Cortex of kidney (tissue), 1 donor: ENCODE measurements around the gene CLEC3B.
"Not testable (repeated sequence)": the region's sequence is repeated elsewhere in the genome, so short reads cannot be mapped to it uniquely, and the experiment has no call there.

Source experiments
- DNase-seq: peaks from one replicate; lab custom pipeline; 2025; lab: John Stamatoyannopoulos, UW

Gene CLEC3B, protein sequence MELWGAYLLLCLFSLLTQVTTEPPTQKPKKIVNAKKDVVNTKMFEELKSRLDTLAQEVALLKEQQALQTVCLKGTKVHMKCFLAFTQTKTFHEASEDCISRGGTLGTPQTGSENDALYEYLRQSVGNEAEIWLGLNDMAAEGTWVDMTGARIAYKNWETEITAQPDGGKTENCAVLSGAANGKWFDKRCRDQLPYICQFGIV

DNA sequence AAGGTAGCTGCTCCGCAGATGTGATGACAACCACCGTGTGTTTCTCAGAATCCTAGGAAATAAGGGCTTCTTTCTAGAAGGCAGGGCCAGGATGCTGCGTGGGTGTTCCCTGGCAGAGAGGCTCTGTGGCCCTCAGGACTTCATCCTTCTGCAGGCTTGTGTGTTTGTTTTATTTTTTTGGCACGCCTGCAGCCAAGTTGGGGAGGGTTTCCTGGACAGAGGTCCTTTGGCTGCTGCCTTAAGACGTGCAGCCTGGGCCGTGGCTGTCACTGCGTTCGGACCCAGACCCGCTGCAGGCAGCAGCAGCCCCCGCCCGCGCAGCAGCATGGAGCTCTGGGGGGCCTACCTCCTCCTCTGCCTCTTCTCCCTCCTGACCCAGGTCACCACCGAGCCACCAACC is at the start of gene CLEC3B:
Gene CLEC3B, plus strand, starts transcription at position 266 of the 400 bp plus-strand sequence. Its CDS starts 60 bp downstream, at position 326.
- no peak for DNase-seq

DNA sequence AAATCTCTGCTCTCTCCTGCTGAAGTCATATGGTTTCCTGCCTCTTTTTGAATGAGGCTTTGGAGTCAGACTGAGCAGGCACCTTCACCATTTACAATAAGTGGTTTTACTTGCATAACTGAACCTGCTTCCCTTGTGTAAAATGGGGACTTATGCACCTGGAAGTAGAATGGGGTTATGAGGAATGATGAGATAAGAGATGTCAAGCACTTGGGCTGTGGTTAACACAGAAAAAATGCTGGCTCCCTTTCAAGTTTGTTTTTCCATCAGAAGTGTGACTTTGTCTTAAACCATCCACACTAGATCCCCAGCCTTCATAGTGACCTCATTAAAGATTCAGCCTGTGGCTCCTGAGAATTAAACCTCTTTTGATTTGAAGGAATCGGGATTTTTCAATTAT is 44.9 kb upstream of the CLEC3B start:
- DNase-seq = no peak

DNA sequence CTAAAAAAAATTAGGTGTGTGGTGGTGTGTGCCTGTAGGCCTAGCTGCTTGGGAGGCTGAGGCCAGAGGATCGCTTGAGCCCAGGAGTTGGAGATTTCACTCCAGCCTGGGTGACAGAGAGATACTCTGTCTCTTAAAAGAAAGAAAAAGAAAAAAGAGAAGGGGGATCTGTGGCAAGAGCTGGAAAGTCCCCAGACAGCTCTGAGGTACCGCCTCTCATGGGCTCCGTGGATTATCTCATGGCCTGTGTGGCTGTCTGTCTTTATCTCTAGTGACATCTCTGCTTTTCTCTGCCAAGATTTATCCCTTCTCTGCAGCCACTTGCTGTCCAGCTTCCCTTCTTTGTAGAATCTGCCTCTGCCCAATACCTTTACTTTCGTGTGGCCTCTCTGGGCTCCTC is 44.4 kb upstream of the CLEC3B start:
- no peak for DNase-seq

DNA sequence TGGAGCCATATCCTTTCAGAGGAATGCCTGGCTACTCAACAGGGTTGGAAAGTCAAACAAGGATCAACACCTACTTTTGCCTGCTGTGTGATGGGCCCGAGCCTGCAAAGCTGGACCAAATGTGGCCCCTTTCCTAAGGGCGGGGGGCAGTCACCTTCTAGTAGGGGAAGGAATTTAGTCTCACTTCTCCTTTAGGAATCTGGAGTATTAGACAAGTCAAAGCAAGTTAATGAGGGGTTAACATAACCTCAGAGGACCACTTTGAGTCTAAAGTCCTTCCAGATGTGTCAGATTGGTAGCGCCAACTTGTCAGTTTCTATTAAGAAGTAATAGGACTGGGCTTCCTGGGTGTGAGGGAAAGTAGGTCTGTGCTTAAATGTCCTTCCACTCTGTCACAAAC is 43.3 kb upstream of the CLEC3B start:
- no peak for DNase-seq

DNA sequence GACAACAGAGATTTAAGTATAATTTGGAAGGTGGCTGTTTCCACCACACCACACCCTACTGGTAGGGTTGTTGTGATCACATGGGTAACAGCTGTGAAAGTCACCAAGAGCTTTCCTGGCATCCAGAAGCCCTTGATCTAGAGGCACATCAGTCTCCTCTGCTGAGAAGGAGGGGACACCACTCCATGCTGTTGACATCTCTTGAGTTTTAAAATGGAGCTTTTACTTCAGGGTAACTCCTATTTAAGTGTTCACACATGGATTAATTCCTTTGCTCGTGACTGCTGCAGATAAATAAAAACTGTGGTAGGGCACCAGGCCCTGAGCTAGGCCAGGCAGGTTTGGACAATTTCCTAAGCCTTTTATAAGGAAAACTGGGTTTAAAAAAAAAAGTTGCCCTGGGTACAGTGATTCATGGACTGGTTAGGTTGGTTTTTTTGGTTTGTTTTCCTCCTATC is 42.6 kb upstream of the CLEC3B start:
- no peak for DNase-seq

DNA sequence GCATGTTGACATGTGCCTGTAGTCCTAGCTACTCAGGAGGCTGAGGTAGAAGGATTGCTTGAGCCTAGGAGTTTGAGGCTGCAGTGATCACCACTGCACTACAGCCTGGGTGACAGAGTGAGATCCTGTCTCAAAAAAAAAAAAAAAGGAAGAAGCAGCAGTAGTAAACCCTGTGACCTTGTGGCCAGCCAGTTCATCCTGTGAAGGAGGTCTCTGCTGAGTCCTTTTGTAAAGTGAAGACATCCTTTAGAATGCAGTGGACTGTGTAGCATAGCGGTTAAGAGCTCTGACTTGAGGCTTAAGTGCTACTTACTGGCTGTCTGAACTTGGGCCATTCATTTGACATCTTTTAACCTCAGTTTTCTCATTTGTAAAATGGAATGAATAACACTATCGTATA is 41.8 kb upstream of the CLEC3B start:
- no peak for DNase-seq

DNA sequence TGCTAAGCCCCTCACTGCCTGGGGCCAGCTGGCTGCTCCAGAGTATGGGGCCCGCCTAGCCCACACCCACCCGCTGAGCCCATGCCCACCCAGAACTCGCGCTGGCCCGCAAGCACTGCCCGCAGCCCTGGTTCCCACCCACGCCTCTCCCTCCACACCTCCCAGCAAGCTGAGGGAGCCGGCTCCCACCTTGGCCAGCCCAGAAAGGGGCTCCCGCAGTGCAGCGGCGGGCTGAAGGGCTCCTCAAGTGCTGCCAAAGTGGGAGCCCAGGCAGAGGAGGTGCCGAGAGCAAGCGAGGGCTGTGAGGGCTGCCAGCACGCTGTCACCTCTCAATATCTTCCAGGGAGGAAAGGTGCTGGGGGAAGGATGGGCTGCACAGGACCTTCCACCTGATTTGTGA is 39.8 kb upstream of the CLEC3B start:
- DNase-seq = not testable (repeated sequence)

DNA sequence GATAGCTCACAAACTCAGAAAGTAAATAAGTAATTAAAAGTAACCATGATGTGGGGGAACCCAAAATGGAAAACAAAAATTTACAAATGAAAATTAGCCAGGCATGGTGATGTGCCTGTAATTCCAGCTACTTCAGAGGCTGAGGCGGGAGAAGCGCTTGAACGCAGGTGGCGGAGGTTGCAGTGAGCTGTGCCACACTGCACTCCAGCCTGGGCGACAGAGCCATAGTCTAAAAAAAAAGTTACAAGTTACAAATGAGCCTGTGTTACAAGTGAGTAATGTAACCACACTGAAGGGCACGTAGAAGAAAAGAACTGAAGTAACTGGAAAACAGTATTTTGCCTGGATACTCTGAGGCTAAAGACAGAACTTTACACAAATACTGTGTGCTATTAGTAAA is 38.8 kb upstream of the CLEC3B start:
- no peak for DNase-seq

DNA sequence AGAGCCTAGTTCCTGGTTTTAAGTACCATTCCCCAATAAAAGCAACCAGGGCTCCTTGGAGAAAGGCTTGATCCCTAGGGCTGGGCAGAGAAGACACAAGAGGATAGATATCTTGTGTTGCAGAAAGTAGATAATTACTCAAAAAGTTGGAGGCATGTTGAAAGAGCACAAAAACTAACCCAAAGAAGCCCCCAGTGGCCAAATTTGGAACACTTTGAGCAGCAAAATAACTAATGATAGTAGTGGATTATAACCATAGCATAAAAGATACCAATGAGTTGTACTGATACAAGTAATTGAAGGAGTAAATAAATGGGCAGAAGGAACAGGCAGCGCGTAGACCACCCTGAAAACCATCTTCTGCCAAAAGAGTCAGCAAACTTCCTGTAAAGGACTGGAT is 38.0 kb upstream of the CLEC3B start:
- DNase-seq = no peak

DNA sequence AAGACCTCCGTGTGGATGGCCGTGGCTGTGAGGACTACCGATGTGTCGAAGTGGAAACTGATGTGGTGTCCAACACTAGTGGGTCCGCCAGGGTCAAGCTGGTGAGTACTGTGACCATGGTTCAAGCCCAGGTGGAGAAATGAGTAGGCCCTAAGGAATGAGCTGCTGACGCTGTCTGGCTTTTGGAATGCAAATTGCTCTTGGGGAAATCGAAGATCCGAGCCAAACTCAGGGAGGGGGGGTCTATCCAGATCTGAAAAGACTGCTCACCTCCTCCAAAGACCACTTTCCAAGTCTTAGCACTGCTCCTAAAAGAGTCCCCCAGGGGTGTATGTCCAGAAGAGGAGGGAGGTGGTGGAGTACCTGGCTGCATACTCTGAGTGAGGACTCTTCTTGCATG is 37.0 kb upstream of the CLEC3B start:
- DNase-seq = no peak

DNA sequence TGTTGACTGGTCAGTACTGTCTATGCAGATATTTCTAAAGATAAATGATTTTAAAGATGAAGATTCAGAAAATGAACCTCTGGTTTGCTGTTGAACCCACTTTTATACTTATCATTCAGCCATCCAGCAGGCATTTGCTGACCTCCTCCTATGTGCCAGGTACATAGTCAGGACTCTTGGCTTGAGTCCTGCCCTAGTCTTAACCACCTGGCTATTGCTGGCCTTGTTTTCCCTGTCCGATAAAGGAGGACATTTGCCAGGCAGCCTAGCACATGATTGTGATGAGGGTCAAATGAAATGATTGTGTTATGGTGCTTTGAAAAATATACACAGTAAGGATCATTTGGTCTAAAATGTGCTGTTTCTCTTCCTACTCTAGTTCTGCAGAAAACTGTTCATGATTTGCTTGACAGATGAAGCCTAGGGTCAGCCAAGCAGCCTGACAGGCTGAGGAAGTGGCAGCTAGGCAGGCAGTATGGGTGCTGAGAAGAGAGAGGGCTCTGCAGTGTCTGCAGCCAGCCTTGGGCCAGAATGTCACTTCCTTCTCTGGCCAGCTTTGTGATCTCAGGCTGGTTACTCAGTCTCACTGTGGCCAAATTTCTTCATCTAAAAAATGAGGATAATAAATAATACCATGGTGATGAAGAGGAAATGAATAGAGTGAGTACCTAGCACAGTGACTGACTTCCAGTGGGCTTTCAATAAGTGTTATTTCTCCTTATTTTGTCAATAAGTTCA is 36.3 kb upstream of the CLEC3B start:
- DNase-seq = no peak

DNA sequence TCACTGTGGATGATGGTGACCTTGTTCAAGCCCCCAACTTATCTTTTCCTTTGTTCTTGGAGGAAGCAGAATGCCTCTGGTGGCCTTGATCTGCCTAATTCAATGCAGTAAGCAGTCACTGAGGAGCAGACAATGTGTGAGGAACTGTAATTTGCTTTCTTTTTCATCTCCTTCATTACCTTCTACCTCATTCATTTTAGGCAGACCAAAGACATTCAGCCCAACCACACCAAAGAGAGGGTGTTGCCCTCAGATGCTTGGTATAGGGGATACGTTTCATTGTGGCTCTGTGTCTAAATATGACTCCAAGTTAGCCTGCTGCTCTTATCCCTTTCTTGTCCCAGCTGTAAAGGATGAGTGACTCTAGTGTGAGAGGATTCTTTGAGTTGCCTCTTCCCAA is 34.8 kb upstream of the CLEC3B start:
- no peak for DNase-seq

DNA sequence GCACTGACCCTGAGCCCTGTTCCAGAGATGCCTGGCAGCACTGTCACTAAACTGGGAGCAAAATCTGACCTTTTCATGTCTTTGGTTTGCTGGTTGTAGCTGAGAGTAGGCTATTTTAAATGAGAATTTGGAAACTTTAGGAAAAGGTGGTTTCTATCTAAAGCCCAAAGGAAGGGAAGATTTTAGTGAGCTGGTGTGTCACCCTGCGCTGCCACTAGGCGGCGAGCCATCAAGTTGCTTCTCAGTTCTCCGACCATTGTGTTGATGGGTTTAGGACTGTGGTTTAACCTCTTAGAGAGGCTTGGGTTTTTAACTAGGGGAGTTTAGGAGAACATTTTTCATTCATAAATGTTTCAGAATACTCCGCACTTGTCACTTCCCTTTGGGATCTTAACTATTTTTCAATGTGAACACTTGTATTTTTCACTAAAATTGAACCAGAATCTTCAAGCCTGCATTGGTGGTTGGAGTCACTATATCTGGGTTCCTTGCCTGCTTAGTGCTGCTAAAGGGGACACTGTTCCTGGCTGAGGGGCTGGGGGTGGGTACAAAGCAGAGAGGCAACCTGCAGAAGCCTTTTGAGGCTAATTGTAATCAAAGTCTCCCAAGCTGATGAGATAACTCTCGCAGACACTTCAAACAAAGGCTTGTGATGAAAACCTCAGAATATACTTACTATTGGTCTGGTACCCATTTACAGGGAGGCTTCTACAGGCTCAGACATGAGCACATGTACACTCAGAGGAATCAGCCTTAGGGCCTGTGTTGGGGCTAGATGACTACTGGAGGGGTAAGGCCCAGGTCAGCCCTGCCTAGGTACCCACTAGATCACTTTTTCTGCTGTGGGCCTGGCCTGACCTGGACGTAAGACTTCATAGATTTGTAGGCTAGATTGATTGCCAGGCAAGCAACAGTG is 33.3 kb upstream of the CLEC3B start:
- no peak for DNase-seq

DNA sequence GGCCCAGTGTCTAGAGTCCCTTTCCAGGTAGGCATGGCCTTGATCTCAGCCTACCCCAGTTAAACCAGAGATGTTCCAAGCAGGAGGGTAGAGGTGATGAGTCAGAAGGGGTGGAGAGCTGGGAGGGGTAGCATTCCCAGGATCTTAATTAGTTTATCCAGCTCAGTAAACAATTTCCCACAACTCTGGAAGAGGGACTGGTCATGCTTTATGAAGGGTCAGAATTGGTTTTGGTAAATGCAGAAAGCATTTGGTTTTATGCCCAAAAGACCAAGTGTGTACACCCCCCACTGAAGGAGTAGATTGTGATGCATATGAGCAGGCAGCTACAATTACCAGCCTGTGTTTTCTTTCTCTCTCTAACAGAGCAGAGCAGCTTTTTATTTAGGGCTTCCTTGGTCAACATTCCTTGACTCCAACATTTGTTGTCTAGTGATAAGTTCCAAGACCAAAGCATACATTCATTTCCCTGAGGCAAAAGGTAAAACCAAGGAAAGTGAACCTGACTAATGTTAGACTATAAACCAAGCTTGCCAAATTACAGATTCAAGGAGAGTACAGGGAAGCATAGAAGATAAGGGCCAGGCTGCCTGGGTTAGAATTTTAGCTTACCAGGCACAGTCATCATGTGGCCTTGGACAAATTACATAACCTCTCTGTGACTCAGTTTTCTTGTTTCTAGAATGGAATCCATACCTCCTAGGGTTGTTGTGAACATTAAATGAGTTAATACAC is 32.5 kb upstream of the CLEC3B start:
- no peak for DNase-seq

DNA sequence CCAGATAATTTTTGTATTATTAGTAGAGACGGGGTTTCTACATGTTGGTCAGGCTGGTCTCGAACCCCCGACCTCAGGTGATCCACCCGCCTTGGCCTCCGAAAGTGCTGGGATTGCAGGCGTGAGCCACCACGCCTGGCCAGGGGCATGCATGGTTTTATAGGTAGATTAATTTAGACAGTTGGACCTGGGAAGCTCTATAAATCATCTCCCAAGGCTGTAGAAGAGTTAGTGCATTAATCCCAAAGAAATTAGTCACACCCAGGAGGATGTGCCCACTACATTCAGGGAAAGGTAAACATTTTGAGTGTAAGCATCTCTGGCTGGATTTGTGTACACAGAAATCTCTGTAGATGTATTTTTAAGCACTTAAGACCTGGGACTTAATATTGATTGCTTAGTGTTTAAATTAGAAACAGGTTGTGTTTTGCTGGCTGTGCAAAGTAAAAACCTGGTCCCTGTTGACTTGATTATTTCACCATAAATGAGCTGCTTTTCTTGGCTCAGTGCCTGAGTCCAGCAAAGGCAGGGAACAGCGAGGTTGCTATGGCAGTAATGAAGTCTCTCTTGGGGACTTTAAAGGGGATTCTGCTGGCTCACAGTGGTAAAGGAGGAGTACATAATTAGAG is 30.8 kb upstream of the CLEC3B start:
- DNase-seq = no peak

DNA sequence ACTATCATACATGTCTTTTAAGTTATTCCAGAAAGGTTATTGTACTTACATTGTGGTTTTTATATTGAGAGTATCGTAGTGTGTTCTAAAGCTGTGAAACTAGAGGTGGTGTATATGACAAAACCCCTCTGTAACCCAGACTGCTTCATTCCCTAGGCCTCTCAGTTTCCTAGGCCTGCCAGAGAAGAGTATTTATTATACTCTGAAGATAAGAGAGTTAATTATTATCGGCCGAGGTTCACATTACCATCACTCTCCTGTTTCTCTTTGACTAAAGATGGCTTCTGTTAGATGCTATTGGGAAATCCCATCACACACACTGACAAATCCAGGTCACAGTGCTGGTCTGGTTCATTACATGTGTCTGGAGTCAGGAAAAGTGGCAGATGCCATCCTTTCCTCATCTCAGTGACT is 29.5 kb upstream of the CLEC3B start:
- DNase-seq = no peak

DNA sequence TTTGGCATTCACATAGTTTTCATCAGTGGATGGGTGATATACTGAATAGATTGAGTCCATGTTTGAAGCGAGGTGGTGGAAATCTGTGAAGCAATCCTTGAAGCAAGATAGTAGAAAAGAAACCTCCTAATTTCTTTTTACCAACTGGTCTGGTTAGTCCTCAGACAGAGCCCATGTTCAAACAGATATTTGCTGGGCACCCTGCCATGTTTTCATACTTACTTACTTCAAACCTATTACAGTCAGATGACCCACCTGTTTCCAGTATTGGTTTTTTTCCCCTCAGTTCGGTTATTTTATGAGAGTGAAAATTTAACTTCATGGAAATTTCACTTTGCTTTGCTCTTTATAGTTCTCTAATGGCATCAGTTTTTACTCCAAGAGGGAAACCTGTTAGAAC is 26.3 kb upstream of the CLEC3B start:
- DNase-seq = no peak

DNA sequence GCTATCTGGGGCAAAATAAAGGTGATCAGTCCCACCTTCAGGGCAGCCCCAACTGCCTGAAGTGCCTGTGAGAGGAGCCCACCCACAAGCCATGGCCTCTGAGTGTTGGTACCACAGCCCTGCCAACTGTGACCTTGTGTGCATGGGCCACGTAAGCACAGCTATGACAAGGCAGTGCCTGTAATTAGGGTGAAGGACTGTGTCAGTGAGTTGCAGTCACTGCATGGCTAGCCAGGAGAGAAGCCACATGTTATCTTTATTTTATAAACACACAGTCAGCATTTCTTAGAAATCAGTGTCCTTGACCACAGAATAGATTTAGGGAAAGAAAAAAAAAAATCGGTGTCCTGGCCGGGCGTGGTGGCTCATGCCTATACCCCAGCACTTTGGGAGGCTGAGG is 25.3 kb upstream of the CLEC3B start:
- no peak for DNase-seq

DNA sequence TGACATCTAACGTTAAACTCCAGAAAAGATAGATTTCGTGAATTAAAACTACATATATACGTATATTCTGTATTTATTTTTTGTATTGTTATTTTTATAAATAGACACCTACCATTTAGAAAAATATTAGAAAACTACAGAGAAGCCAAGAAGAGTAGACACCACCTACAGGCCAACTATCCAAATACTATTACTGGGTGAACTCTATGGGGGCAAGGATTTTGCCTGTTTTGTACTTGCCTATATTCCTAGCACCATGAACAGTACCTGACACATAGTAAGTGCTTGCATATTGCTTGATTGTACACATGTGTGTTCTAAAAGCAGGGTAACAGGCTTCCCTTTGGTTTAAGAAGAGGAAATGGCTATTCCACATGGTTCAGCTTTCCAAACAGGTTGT is 24.4 kb upstream of the CLEC3B start:
- no peak for DNase-seq

DNA sequence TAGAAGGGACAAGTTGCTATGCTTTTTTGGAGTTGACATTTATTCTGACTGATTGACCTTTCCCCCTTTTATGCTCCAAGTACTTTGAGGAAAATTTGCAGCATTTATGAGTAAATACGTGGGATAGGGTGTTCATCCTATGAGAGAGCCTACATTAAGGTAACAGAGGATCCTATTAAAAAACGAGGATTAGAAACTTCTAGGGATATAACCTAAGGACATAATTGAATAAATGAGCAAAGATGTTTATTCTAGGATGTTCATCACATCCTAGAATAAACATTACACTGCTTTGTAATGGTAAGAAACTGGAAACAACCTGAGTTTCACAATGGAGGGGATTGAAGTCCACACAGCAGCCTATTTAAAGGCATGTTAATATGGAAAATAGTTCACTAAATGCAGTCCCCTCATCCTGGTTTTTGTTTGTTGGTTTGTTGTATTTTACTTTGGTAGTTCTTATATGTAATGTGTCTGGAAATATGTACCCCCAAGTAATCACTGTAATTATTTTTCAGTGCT is 23.9 kb upstream of the CLEC3B start:
- DNase-seq = no peak

DNA sequence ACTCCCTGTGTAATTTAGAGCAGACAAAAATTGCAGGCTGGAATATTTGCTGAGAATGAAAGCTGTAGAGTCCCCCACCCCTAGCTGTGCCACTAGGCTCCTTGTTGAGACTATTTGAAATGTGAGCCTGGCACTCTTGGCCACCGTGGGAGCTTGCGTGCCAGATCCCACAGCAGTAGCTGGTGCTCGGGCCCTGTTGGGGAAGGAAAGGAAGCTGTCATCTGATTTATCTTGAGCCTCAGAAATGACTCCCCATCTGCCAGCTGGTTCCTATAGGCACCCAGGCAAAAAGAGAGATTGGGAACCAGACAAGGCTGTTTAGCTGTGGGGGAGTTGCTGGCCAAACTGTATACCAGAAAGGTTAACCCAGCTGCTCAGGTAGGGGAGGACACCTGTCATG is 23.4 kb upstream of the CLEC3B start:
- DNase-seq = no peak
